A549 (cell line): ENCODE measurements around the gene MLLT11.

Experiments used
- CTCF ChIP-seq: fragments of >200 bp; sonication (Bioruptor Twin); formaldehyde crosslinking; IDR thresholded peaks from 3 replicates; pipeline ENCODE4 v1.5.1; 2016
- NPAS2 ChIP-seq: fragments of 250-450 bp; sonication (Bioruptor Pico); IDR thresholded peaks from 2 replicates; pipeline ENCODE4 v1.8.0; 2022; ENCODE audit warnings: mild to moderate bottlenecking, moderate library complexity, borderline replicate concordance
- POLR2A ChIP-seq: IDR thresholded peaks from 2 replicates; pipeline ENCODE4 v1.6.1; 2012; ENCODE audit warnings: mild to moderate bottlenecking, low read length

- TF ChIP-seq CTCF (no peak), POLR2A (no peak), NPAS2 (no peak)
Measured at GRCh38 chr1:151065089-151065645, 5.0 kb downstream of the MLLT11 start.
